A673 (cell line): ENCODE data around the gene TRAF6.

Experiments used
- EZH2 ChIP-seq: fragments of 200-600 bp; sonication (generic); IDR thresholded peaks from 2 replicates; pipeline ENCODE4 v1.6.1; 2017; ENCODE audit warnings: borderline replicate concordance, low read depth, mild to moderate bottlenecking, mixed read lengths, antibody characterized with exemption, low read length; ENCODE audit not compliant: poor library complexity, severe bottlenecking
- TF ChIP-seq, protein P1 (sequence below): fragments of 300-800, 200-600 bp; sonication (generic); conservative IDR thresholded peaks from 2 replicates; pipeline ENCODE4 v1.5.1; 2017; ENCODE audit warnings: low read depth, mild to moderate bottlenecking, antibody characterized with exemption, low read length, moderate library complexity, mixed read lengths

DNA sequence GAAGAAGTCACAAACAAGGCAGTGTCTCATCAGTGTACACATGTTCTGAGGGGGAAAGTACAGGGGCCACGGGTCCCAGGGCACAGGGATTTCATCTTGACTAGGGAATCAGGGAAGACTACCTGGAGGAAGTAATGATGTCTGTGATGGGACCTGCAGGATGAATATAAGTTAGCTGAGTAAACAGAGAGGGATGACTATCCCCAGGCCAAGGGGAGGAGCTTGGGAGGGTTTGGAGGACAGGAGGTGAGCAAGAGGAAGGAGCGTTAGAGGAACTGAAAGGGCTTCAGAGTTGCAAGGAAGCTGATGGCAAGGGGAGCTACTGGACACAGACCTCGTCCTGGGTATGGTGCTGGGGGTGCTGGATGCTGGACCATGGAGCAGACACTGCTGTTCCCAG, 56.4 kb downstream of the TRAF6 start:
- TF ChIP-seq, protein P1, sequence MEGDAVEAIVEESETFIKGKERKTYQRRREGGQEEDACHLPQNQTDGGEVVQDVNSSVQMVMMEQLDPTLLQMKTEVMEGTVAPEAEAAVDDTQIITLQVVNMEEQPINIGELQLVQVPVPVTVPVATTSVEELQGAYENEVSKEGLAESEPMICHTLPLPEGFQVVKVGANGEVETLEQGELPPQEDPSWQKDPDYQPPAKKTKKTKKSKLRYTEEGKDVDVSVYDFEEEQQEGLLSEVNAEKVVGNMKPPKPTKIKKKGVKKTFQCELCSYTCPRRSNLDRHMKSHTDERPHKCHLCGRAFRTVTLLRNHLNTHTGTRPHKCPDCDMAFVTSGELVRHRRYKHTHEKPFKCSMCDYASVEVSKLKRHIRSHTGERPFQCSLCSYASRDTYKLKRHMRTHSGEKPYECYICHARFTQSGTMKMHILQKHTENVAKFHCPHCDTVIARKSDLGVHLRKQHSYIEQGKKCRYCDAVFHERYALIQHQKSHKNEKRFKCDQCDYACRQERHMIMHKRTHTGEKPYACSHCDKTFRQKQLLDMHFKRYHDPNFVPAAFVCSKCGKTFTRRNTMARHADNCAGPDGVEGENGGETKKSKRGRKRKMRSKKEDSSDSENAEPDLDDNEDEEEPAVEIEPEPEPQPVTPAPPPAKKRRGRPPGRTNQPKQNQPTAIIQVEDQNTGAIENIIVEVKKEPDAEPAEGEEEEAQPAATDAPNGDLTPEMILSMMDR: no peak
- TF ChIP-seq EZH2: no peak
